Neural progenitor cell (in vitro differentiated cells): ENCODE data around the gene MTCL3.

Source experiments
- DNase-seq: peaks from one replicate; pipeline ENCODE4 v3.0.0-alpha.2; 2016; ENCODE audit warnings: low spot score
- H2AFZ ChIP-seq: fragments of 200-600 bp; sonication (generic); replicated peaks from 2 replicates; pipeline ENCODE4 v1.6.1; 2016; ENCODE audit warnings: antibody characterized with exemption
- H3F3A ChIP-seq: fragments of 200-600 bp; sonication (generic); 2 replicates; pipeline ENCODE4 v1.6.1; 2016; ENCODE audit warnings: antibody characterized with exemption, low read depth
- H3K27ac ChIP-seq: fragments of 200-600 bp; sonication (generic); 2 replicates; pipeline ENCODE4 v1.5.1; 2016; ENCODE audit warnings: mild to moderate bottlenecking
- H3K27me3 ChIP-seq: fragments of 200-600 bp; sonication (generic); 2 replicates; pipeline ENCODE4 v1.6.1; 2016; ENCODE audit warnings: mild to moderate bottlenecking, moderate library complexity
- H3K36me3 ChIP-seq: fragments of 200-600 bp; sonication (generic); 2 replicates; pipeline ENCODE4 v1.5.1; 2016
- H3K4me1 ChIP-seq: fragments of 200-600 bp; sonication (generic); 2 replicates; pipeline ENCODE4 v1.6.1; 2016; ENCODE audit warnings: mixed run types
- H3K4me2 ChIP-seq: fragments of 200-600 bp; sonication (generic); 2 replicates; pipeline ENCODE4 v1.6.1; 2016
- H3K4me3 ChIP-seq: fragments of 200-600 bp; sonication (generic); 2 replicates; pipeline ENCODE4 v1.5.1; 2016
- H3K79me2 ChIP-seq: fragments of 200-600 bp; sonication (generic); 2 replicates; pipeline ENCODE4 v1.6.1; 2016; ENCODE audit warnings: low read depth
- H3K9ac ChIP-seq: fragments of 200-600 bp; sonication (generic); 2 replicates; pipeline ENCODE4 v1.6.1; 2016
- H3K9me3 ChIP-seq: fragments of 200-600 bp; sonication (generic); 2 replicates; pipeline ENCODE4 v1.5.1; 2016; ENCODE audit warnings: low read depth
- H4K20me1 ChIP-seq: fragments of 200-600 bp; sonication (generic); 2 replicates; pipeline ENCODE4 v1.6.1; 2016; ENCODE audit warnings: low read depth
- H3K27ac Mint-ChIP-seq: 3 replicates; pipeline ENCODE4 v1.8.0; 2021; ENCODE audit warnings: mixed read lengths
- H3K27me3 Mint-ChIP-seq: 2 replicates; pipeline ENCODE4 v1.8.0; 2022; ENCODE audit warnings: low read depth, mild to moderate bottlenecking, inconsistent platforms, moderate library complexity, mixed read lengths; ENCODE audit not compliant: insufficient read depth
- H3K36me3 Mint-ChIP-seq: 3 replicates; pipeline ENCODE4 v1.8.0; 2021; ENCODE audit warnings: mixed read lengths
- H3K4me1 Mint-ChIP-seq: 3 replicates; pipeline ENCODE4 v1.8.0; 2021; ENCODE audit warnings: mixed read lengths
- H3K4me3 Mint-ChIP-seq: 3 replicates; pipeline ENCODE4 v1.8.0; 2021; ENCODE audit warnings: mild to moderate bottlenecking, moderate library complexity, mixed read lengths
- H3K9me3 Mint-ChIP-seq: 3 replicates; pipeline ENCODE4 v1.8.0; 2020; ENCODE audit warnings: mixed read lengths
- CTCF ChIP-seq: fragments of 200-600 bp; sonication (generic); IDR thresholded peaks from 2 replicates; pipeline ENCODE4 v1.5.1; 2017; ENCODE audit warnings: antibody characterized with exemption, mild to moderate bottlenecking
- EZH2 ChIP-seq: fragments of 200-600 bp; sonication (generic); IDR thresholded peaks from 2 replicates; pipeline ENCODE4 v1.6.1; 2017; ENCODE audit warnings: antibody characterized with exemption, mild to moderate bottlenecking, moderate library complexity
- EZH2phosphoT487 ChIP-seq: fragments of 200-600 bp; sonication (generic); IDR thresholded peaks from 2 replicates; pipeline ENCODE4 v1.6.1; 2017; ENCODE audit warnings: antibody characterized with exemption

MTCL3 gene

DNA sequence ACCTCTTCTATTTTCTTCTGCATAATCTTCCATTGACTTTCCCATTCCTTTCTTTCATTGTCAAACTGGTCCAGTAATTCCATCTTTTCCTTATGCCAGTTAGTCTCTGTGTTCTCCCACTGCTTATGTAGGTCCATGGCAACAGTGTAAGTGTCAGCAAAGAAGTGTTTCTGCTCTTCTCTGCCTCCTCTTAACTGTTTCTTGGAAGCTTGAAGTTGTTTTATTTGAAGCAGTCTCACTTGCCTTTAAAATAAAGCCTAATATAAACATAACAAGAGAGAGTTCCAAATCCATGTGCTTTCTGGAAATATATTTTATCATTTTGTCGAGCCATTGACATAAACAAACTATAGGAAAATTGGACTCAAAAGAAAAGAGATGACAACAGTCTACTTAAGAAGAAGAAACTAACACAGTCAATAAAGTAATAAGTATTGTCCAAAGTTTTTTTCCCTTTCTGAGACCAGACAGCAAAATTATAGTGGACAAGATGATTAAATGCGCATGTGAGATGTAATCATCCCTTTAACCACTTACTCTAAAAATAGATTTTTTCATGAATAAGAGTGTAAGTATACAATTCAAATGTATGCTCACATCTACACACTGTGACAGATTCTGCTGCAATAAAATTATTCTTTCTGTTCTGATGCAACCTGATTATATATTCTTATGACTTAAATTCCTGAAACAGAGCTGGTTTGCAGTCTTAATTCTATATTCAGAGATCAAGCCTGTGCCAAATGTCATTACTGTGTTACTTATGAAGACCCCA, 65.1 kb downstream of the MTCL3 start:
- Mint-ChIP-seq H3K9me3 (no peaks in the 10 kb centered on the region), H3K36me3 (peaks cover 16% of the 10 kb centered on the region), H3K4me1 (peaks cover 4% of the 10 kb centered on the region), H3K27ac (no peak overlapping the region), H3K4me3 (no peak overlapping the region), H3K27me3 (no peaks in the 10 kb centered on the region)
- Histone ChIP-seq H3K36me3 (no peaks in the 10 kb centered on the region), H3K27me3 (no peaks in the 10 kb centered on the region), H2AFZ (no peak overlapping the region), H4K20me1 (peaks cover 2% of the 10 kb centered on the region), H3K9me3 (no peaks in the 10 kb centered on the region), H3K9ac (no peak overlapping the region), H3K79me2 (no peaks in the 10 kb centered on the region), H3F3A (peaks cover 3% of the 10 kb centered on the region), H3K4me2 (no peak overlapping the region), H3K4me3 (no peak overlapping the region), H3K4me1 (no peaks in the 10 kb centered on the region), H3K27ac (no peak overlapping the region)
- DNase-seq = no peak
- no peak for TF ChIP-seq EZH2phosphoT487
- no peak for TF ChIP-seq EZH2
- TF ChIP-seq CTCF = no peak

GRCh38 chr6:127452803-127453202, 66.3 kb downstream of the MTCL3 start:
- Mint-ChIP-seq H3K27ac (no peak overlapping the region), H3K4me3 (no peak overlapping the region), H3K27me3 (no peaks in the 10 kb centered on the region), H3K36me3 (peaks cover 24% of the 10 kb centered on the region), H3K9me3 (no peaks in the 10 kb centered on the region), H3K4me1 (no peaks in the 10 kb centered on the region)
- Histone ChIP-seq H4K20me1 (no peaks in the 10 kb centered on the region), H3K9me3 (no peaks in the 10 kb centered on the region), H3K27me3 (no peaks in the 10 kb centered on the region), H3K4me2 (no peak overlapping the region), H3K4me1 (no peaks in the 10 kb centered on the region), H3K79me2 (no peaks in the 10 kb centered on the region), H2AFZ (no peak overlapping the region), H3F3A (no peaks in the 10 kb centered on the region), H3K9ac (no peak overlapping the region), H3K36me3 (no peaks in the 10 kb centered on the region), H3K4me3 (no peak overlapping the region), H3K27ac (no peak overlapping the region)
- no peak for DNase-seq
- TF ChIP-seq EZH2phosphoT487 (no peak), EZH2 (no peak), CTCF (no peak)

DNA sequence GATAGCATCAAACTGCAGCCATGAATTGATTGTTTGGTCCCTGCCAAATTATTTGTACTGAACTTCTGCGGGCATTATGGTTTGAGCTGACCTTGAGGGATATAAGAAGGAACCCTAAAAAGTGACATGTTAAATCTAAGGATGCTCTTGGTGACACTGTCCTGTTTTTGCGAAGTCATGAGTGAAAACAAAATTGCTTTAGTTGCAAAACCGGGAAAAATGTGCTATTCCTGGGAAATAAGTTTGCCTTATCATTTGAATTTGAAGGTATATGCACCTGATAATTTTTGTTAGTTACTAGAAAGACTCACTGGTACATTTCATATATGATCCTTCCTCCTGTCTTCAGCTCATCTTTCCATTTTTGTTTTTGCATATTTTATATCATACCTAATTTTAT, 67.7 kb downstream of the MTCL3 start:
- Mint-ChIP-seq H3K27me3 (no peaks in the 10 kb centered on the region), H3K4me3 (no peak overlapping the region)

More for the DNA sequence above, 67.7 kb downstream of the MTCL3 start:
- Histone ChIP-seq H3K27me3 (no peaks in the 10 kb centered on the region), H3K36me3 (no peaks in the 10 kb centered on the region), H3F3A (no peaks in the 10 kb centered on the region), H3K4me1 (no peaks in the 10 kb centered on the region), H2AFZ (no peak overlapping the region), H3K4me2 (no peak overlapping the region), H3K9me3 (no peaks in the 10 kb centered on the region), H3K27ac (no peak overlapping the region), H3K79me2 (no peaks in the 10 kb centered on the region), H4K20me1 (no peaks in the 10 kb centered on the region), H3K9ac (no peak overlapping the region), H3K4me3 (no peak overlapping the region)
- Mint-ChIP-seq H3K9me3 (no peaks in the 10 kb centered on the region), H3K36me3 (peaks cover 34% of the 10 kb centered on the region), H3K27ac (no peak overlapping the region), H3K4me1 (no peaks in the 10 kb centered on the region)
- no peak for DNase-seq
- TF ChIP-seq EZH2 = no peak
- TF ChIP-seq CTCF = no peak
- TF ChIP-seq EZH2phosphoT487 = no peak
